Measurements from ENCODE around the gene CDYL2.

DNA sequence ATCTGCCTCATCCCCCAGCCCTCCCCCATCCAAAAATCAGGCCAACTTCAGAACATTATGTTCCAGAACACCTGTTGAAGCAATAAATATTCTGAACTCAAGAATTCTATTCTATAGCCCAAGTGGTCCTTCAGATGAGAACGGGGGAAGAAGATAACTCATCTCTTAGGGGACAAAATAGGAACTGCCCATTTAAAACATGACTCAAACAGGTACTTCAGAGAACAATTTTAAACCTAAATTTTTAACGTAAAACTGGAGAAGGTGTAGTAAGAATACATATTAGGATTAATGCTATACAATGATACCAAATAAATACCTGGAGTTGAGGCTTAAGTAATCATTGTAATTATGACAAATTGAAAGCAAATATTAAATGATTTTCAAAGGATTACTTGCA, 112.1 kb downstream of the CDYL2 start:
- no peak for TF ChIP-seq EZH2 (IDR thresholded peaks at IDR 0.05)
- TF ChIP-seq POLR2AphosphoS5 (IDR thresholded peaks at IDR 0.05; ENCODE audit: borderline replicate concordance, low read depth, low read length) = no peak
